AG04449 (cell line): ENCODE data around the gene MPDZ.

Experiments
- CTCF ChIA-PET: fragments of 350-600 bp; formaldehyde crosslinking; extraction: SDS; loops from one replicate; lab custom pipeline; 2021; ENCODE audit warnings: antibody characterized with exemption; lab: Yijun Ruan, JAX
- POLR2A ChIA-PET: fragments of 400-600, 350-600 bp; formaldehyde crosslinking; extraction: SDS; loops from one replicate; lab custom pipeline; 2020; ENCODE audit warnings: antibody characterized with exemption, inconsistent platforms; lab: Yijun Ruan, JAX
- DNase-seq: peaks from one replicate; pipeline ENCODE4 v3.0.0-alpha.2; 2010; ENCODE audit warnings: low read depth, low spot score
- H3K4me3 ChIP-seq: 2 replicates; pipeline ENCODE4 v1.5.1; 2011; ENCODE audit warnings: low read depth, mild to moderate bottlenecking, control low read depth, low read length
- CTCF ChIP-seq: IDR thresholded peaks from one replicate; pipeline ENCODE4 v1.5.1; 2011; ENCODE audit warnings: mild to moderate bottlenecking, moderate library complexity, low read length, control low read depth, inconsistent platforms; ENCODE audit not compliant: insufficient read depth; ENCODE audit errors: missing control alignments

The MPDZ gene

DNA sequence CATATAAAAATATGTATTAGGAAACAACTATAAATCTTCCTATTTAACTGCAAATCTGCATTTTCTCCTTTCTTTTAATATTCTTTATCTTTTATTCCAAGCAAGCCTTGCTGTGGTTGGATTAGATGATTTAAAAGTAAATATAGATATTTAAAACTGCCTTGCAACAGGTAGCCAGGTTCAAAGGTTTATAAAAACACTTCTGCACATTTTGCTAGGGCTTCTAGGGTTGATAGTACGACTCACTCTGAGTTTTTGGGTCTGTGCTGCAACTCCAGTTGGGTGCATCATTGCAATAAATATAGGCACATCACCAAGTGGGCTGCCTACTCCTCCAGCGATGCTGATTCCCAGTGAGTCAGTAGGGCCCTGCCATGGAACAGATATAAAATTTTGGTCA lies 167.7 kb downstream of the MPDZ start:
- DNase-seq = no peak
- no peak for TF ChIP-seq CTCF
- CTCF ChIA-PET = interaction anchor here (1.8 kb wide), 1 partner anchor 23 kb away, joined by 6 read pairs; no protein-coding TSS in a partner anchor
- no peak overlapping the region for H3K4me3 ChIP-seq
- POLR2A ChIA-PET = no interaction called here

DNA sequence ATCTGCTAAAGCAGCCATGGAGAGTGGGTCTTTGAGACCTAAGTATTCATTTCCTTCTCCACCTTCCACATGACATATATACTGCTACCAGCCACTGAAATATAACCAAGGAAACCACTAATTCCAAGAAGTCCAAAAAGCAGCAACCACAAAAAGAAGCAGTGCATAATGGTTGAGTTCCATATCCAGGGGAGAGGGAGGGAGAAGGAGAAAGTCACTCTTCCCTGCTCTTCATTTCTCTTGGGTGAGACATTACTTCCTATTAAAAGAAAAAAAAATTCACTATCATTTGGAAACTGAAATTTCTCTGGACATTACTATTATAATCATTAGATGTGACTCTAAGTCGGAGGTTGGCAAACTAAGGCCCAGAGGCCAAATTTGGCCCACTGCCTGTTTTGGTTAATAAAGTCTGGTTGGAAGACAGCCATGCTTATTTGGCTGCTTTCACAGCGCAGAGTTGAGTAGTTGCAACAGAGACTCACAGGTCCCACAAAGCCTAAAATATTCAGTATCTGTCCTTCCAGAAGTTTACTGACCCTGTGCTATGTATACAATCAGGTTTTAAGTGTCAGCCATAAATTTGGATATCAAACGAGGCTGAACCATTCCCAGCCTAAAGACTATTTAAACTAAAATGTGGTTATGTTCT lies 168.6 kb downstream of the MPDZ start:
- DNase-seq = no peak

DNA sequence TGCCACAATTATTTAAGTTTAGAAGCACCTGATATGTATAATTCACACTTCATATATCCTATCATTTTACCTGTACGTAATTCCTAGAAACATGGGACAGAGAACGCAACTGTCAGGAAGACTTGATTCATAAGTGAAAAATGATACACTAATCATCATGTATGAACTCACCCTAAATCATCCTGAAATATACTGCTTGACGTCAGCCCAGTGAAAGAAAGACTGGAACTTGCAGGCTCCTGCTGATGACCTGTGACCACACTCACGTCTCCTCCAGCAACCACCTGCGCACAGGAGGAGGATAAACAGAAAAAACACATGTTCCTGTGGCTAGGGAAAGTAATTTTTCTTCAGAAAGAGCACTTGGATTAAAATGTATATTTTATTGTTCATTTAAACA lies 169.7 kb downstream of the MPDZ start:
- H3K4me3 ChIP-seq = no peak overlapping the region
- POLR2A ChIA-PET = no interaction called here
- no peak for TF ChIP-seq CTCF
- no peak for DNase-seq
- CTCF ChIA-PET = interaction anchor here (7.6 kb wide), 1 partner anchor 20 kb away, joined by 45 read pairs; no protein-coding TSS in a partner anchor

More for the DNA sequence above, 168.6 kb downstream of the MPDZ start:
- no peak overlapping the region for H3K4me3 ChIP-seq
- TF ChIP-seq CTCF = no peak
- POLR2A ChIA-PET = no interaction called here
- CTCF ChIA-PET = interaction anchor here (1.8 kb wide), 1 partner anchor 22 kb away, joined by 6 read pairs; no protein-coding TSS in a partner anchor

GRCh38 chr9:13107008-13107407 lies 172.5 kb downstream of the MPDZ start:
- DNase-seq = no peak
- H3K4me3 ChIP-seq = no peak overlapping the region
- TF ChIP-seq CTCF = no peak
- ChIA-PET CTCF (interaction anchor here (7.6 kb wide), 1 partner anchor 17 kb away, joined by 45 read pairs; no protein-coding TSS in a partner anchor), POLR2A (no interaction called here)

- DNase-seq = no peak
- CTCF ChIA-PET = interaction anchor here (2.2 kb wide), 1 partner anchor 12 kb away, joined by 11 read pairs; no protein-coding TSS in a partner anchor
Observed at GRCh38 chr9:13100914-13101572, 178.4 kb downstream of the MPDZ start.

More at GRCh38 chr9:13100914-13101572, 178.4 kb downstream of the MPDZ start:
- no peak for TF ChIP-seq CTCF
- H3K4me3 ChIP-seq = no peak overlapping the region
- POLR2A ChIA-PET = no interaction called here
